HL-60 (cell line): Measurements from ENCODE around the gene NAALADL2.

ENCODE experiments used
- GABPA ChIP-seq: IDR thresholded peaks from 2 replicates; pipeline ENCODE4 v1.6.1; 2012; ENCODE audit warnings: low read depth
- POLR2AphosphoS5 ChIP-seq: IDR thresholded peaks from 2 replicates; pipeline ENCODE4 v1.6.1; 2012; ENCODE audit warnings: low read depth
- SPI1 ChIP-seq: IDR thresholded peaks from 2 replicates; pipeline ENCODE4 v1.6.1; 2012; ENCODE audit warnings: low read depth, mild to moderate bottlenecking, borderline replicate concordance
- TF ChIP-seq, protein P1 (sequence below): IDR thresholded peaks from one replicate; pipeline ENCODE4 v1.5.1; 2011; ENCODE audit warnings: low read length, control low read depth, inconsistent platforms; ENCODE audit not compliant: insufficient read depth
- TF ChIP-seq, protein P2 (sequence below): IDR thresholded peaks from 2 replicates; pipeline ENCODE4 v1.6.1; 2012; ENCODE audit warnings: low read depth; ENCODE audit not compliant: insufficient replicate concordance

DNA sequence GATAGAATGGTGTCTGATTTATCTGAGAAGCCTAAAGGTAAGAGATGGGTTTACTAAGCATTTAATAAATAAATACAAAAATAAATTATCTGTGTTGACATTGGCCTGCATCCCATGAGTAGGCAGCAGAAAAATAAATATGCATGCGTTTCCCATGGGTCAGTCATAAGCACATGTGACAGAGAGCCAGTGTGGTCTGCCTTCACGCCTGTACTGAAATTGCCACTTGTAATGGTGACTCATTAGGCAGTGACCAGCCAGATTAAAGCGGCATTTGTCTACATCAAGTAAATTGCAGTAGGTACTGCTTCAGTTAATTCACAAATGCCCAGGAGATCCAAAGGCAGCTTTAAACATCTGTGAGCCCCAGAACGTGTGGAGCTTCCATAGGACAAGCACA is 399.6 kb downstream of the NAALADL2 start:
- TF ChIP-seq, protein P1, sequence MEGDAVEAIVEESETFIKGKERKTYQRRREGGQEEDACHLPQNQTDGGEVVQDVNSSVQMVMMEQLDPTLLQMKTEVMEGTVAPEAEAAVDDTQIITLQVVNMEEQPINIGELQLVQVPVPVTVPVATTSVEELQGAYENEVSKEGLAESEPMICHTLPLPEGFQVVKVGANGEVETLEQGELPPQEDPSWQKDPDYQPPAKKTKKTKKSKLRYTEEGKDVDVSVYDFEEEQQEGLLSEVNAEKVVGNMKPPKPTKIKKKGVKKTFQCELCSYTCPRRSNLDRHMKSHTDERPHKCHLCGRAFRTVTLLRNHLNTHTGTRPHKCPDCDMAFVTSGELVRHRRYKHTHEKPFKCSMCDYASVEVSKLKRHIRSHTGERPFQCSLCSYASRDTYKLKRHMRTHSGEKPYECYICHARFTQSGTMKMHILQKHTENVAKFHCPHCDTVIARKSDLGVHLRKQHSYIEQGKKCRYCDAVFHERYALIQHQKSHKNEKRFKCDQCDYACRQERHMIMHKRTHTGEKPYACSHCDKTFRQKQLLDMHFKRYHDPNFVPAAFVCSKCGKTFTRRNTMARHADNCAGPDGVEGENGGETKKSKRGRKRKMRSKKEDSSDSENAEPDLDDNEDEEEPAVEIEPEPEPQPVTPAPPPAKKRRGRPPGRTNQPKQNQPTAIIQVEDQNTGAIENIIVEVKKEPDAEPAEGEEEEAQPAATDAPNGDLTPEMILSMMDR = no peak
- TF ChIP-seq, protein P2, sequence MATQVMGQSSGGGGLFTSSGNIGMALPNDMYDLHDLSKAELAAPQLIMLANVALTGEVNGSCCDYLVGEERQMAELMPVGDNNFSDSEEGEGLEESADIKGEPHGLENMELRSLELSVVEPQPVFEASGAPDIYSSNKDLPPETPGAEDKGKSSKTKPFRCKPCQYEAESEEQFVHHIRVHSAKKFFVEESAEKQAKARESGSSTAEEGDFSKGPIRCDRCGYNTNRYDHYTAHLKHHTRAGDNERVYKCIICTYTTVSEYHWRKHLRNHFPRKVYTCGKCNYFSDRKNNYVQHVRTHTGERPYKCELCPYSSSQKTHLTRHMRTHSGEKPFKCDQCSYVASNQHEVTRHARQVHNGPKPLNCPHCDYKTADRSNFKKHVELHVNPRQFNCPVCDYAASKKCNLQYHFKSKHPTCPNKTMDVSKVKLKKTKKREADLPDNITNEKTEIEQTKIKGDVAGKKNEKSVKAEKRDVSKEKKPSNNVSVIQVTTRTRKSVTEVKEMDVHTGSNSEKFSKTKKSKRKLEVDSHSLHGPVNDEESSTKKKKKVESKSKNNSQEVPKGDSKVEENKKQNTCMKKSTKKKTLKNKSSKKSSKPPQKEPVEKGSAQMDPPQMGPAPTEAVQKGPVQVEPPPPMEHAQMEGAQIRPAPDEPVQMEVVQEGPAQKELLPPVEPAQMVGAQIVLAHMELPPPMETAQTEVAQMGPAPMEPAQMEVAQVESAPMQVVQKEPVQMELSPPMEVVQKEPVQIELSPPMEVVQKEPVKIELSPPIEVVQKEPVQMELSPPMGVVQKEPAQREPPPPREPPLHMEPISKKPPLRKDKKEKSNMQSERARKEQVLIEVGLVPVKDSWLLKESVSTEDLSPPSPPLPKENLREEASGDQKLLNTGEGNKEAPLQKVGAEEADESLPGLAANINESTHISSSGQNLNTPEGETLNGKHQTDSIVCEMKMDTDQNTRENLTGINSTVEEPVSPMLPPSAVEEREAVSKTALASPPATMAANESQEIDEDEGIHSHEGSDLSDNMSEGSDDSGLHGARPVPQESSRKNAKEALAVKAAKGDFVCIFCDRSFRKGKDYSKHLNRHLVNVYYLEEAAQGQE = no peak
- TF ChIP-seq POLR2AphosphoS5 (no peak), SPI1 (no peak), GABPA (no peak)
